PC-9 (cell line): ENCODE measurements around the gene EGLN1.

Experiments
- CTCF ChIP-seq: fragments of 200-600 bp; sonication (generic); conservative IDR thresholded peaks from 2 replicates; pipeline ENCODE4 v1.6.1; 2017; ENCODE audit warnings: mixed run types, antibody characterized with exemption, mild to moderate bottlenecking, moderate library complexity
- EZH2 ChIP-seq: fragments of 200-600 bp; sonication (generic); IDR thresholded peaks from 2 replicates; pipeline ENCODE4 v1.8.0; 2017; ENCODE audit warnings: antibody characterized with exemption, low read depth

GRCh38 chr1:231359113-231359512 lies 63.0 kb downstream of the EGLN1 start:
- TF ChIP-seq CTCF (no peak), EZH2 (no peak)
